T-cell (primary cell): ENCODE measurements around the gene DLX4. TPM values are rescaled to one million over a fixed set of nuclear protein-coding genes. Genes with fewer than 3 reads are reported as not detected.

Experiments
- ATAC-seq, 4 experiments: fragments of 200-7000 bp in 3 of 4; fragments of 150-1000 bp in 1 of 4; cut with Tn5 transposase; replicated peaks in 1 of 4; 1 replicate in 3 of 4; 2 replicates in 1 of 4; pipeline ENCODE4 v1.10.0; 2021; ENCODE audit warnings: moderate library complexity in 3 of 4, mild to moderate bottlenecking in 2 of 4, moderate number of reproducible peaks in 1 of 4
- CTCF ChIA-PET, 2 donors: fragments of 300-600 bp; sonication (Branson Sonifier 250); formaldehyde crosslinking; loops; one replicate each; lab custom pipeline; 2022; ENCODE audit warnings: antibody characterized with exemption in 2 of 2; lab: Charles Lee
- POLR2A ChIA-PET, 2 donors: fragments of 300-600 bp; sonication (Branson Sonifier 250); formaldehyde crosslinking; loops; one replicate each; lab custom pipeline; 2022; ENCODE audit warnings: antibody characterized with exemption in 2 of 2; lab: Charles Lee
- DNase-seq, 35 experiments: peaks; one replicate each; pipeline versions ENCODE4 v3.0.0 to v3.0.0-alpha.2; 2013 to 2023
- H3K27ac ChIP-seq: one replicate; pipeline ENCODE4 v1.5.1; 2013; ENCODE audit warnings: low read length
- H3K27me3 ChIP-seq, 2 experiments: replicated peaks in 1 of 2; 1 replicate in 1 of 2; 2 replicates in 1 of 2; pipeline versions ENCODE4 v1.6.1 to v1.7.0; 2013; ENCODE audit warnings: low read length in 1 of 2, mixed read lengths in 1 of 2; ENCODE audit not compliant: control insufficient read depth in 2 of 2, insufficient read depth in 2 of 2; ENCODE audit errors: extremely low read depth in 1 of 2
- H3K36me3 ChIP-seq, 2 donors: 1 replicate in 1 of 2; 2 replicates in 1 of 2; pipeline versions ENCODE4 v1.6.1 to v1.7.0; 2013; ENCODE audit warnings: low read length in 1 of 2; ENCODE audit not compliant: control insufficient read depth in 2 of 2, insufficient read depth in 1 of 2; ENCODE audit errors: extremely low read depth in 1 of 2
- H3K4me1 ChIP-seq, 2 experiments: 1 replicate in 1 of 2; 2 replicates in 1 of 2; pipeline versions ENCODE4 v1.6.1 to v1.7.0; 2013; ENCODE audit warnings: low read length in 2 of 2, mixed read lengths in 1 of 2; ENCODE audit not compliant: insufficient read depth in 2 of 2, control insufficient read depth in 1 of 2; ENCODE audit errors: extremely low read depth in 1 of 2
- H3K4me3 ChIP-seq, 2 donors: 1 replicate in 1 of 2; 2 replicates in 1 of 2; pipeline versions ENCODE4 v1.5.1 to v1.7.0; 2013; ENCODE audit warnings: mild to moderate bottlenecking in 2 of 2, low read length in 1 of 2, moderate library complexity in 1 of 2; ENCODE audit not compliant: control insufficient read depth in 1 of 2; ENCODE audit errors: extremely low read depth in 1 of 2
- H3K9me3 ChIP-seq: 2 replicates; pipeline ENCODE4 v1.7.0; 2013
- H3K27ac Mint-ChIP-seq, 2 donors: one replicate each; pipeline ENCODE4 v1.8.0; 2020 to 2021; ENCODE audit warnings: mild to moderate bottlenecking in 2 of 2, mixed read lengths in 2 of 2
- H3K27me3 Mint-ChIP-seq, 2 donors: one replicate each; pipeline ENCODE4 v1.8.0; 2021 to 2022; ENCODE audit warnings: mixed read lengths in 2 of 2
- H3K36me3 Mint-ChIP-seq: one replicate; pipeline ENCODE4 v1.8.0; 2021; ENCODE audit warnings: mixed read lengths
- H3K4me1 Mint-ChIP-seq, 3 donors: one replicate each; pipeline ENCODE4 v1.8.0; 2020 to 2022; ENCODE audit warnings: mixed read lengths in 3 of 3, mild to moderate bottlenecking in 1 of 3
- H3K4me3 Mint-ChIP-seq, 3 donors: one replicate each; pipeline ENCODE4 v1.8.0; 2020 to 2022; ENCODE audit warnings: mild to moderate bottlenecking in 3 of 3, mixed read lengths in 3 of 3, moderate library complexity in 3 of 3
- H3K9me3 Mint-ChIP-seq, 3 donors: one replicate each; pipeline ENCODE4 v1.8.0; 2020 to 2022; ENCODE audit warnings: mixed read lengths in 3 of 3
- WGBS: methylation state at CpG from one replicate; pipeline ENCODE4 v1.1.5; 2013; ENCODE audit warnings: missing lambda C conversion rate; ENCODE audit not compliant: insufficient coverage; 5-methylcytosine and 5-hydroxymethylcytosine counted together
- total RNA-seq, 35 experiments: library from RNA in 6 of 35; stranded (reverse) in 6 of 35; fragments of 120-200 nt in 1 of 35; gene quantifications; one replicate each; pipeline versions ENCODE4 v1.2.1 to v1.2.4 and lab custom pipeline; 2013 to 2026

The DLX4 gene
- total RNA-seq, 5 donors from 2014 or later (not counting 1 experiment from before 2014, with no cell fraction given), result 0.30 to 1.2 (median 0.79) TPM

GRCh38 chr17:49952912-49953497 is 16.0 kb upstream of the DLX4 start:
- Histone ChIP-seq H3K9me3 (no peaks in the 10 kb centered on the region), H3K36me3 (no peaks in the 10 kb centered on the region), H3K4me1 (no peaks in the 10 kb centered on the region), H3K4me3 (no peak overlapping the region), H3K27me3 (peaks cover 6 to 69% of the 10 kb centered on the region in 2 experiments), H3K27ac (no peak overlapping the region)
- Mint-ChIP-seq H3K36me3 (no peaks in the 10 kb centered on the region), H3K4me3 (no peak overlapping the region), H3K27me3 (peaks cover 48 to 63% of the 10 kb centered on the region in 2 donors), H3K4me1 (no peaks in the 10 kb centered on the region), H3K9me3 (no peaks in the 10 kb centered on the region), H3K27ac (no peak overlapping the region)
- WGBS, result 67% methylated on average over 4 of the region's 8 CpGs
- DNase-seq (no peak), ATAC-seq (no peak)
- POLR2A ChIA-PET, result no interaction called here
- CTCF ChIA-PET, result interaction anchor here (1.0 to 3.1 kb wide), 7 partner anchors 15 to 77 kb away, joined by 3 to 33 read pairs (median 7); partner anchors contain the start of gene DLX3 (in 1 of the 2)

DNA sequence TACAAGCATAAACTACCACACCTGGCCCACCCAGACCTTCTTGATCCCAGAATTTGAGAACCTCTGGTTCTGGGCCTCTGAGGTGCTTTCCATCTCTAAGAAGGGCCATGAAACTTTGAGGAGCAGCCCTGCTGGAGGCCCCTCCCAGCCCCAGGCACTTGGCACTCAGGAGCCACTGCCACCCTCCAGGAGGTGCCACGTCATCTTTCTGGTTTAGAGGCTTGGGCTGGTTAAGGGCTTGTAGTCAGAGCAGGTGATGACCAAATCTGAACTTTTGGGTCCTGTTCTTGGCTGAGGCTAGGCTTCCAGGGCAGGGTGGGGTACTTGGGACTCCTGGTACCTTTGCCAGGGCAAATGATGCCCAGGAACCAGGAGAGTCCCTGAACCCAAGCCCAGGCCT is 13.8 kb upstream of the DLX4 start:
- no peaks in the 10 kb centered on the region for H3K9me3 Mint-ChIP-seq
- ATAC-seq, result no peak

GRCh38 chr17:49956780-49957179 is 12.2 kb upstream of the DLX4 start:
- Histone ChIP-seq H3K27me3 (peaks cover 3 to 61% of the 10 kb centered on the region in 2 experiments), H3K27ac (no peak overlapping the region), H3K9me3 (no peaks in the 10 kb centered on the region), H3K36me3 (no peaks in the 10 kb centered on the region), H3K4me1 (no peaks in the 10 kb centered on the region), H3K4me3 (no peak overlapping the region)
- no peaks in the 10 kb centered on the region for H3K36me3 Mint-ChIP-seq
- H3K27ac Mint-ChIP-seq, result no peak overlapping the region
- ATAC-seq, result no peak
- POLR2A ChIA-PET, result no interaction called here
- no peak overlapping the region for H3K4me3 Mint-ChIP-seq
- CTCF ChIA-PET, result interaction anchor here (0.6 to 1.0 kb wide), 4 partner anchors 19 to 377 kb away, joined by 3 to 4 read pairs (median 3); no protein-coding TSS in a partner anchor
- no peak for DNase-seq
- WGBS, result 64% methylated on average over 4 of the region's 4 CpGs
- no peaks in the 10 kb centered on the region for H3K4me1 Mint-ChIP-seq
- H3K9me3 Mint-ChIP-seq, result no peaks in the 10 kb centered on the region
- peaks cover 45 to 47% of the 10 kb centered on the region in 2 donors for H3K27me3 Mint-ChIP-seq

More for the DNA sequence above, 13.8 kb upstream of the DLX4 start:
- Histone ChIP-seq H3K4me1 (no peaks in the 10 kb centered on the region), H3K27me3 (peaks cover 6 to 64% of the 10 kb centered on the region in 2 experiments), H3K4me3 (no peak overlapping the region), H3K36me3 (no peaks in the 10 kb centered on the region), H3K9me3 (no peaks in the 10 kb centered on the region), H3K27ac (no peak overlapping the region)
- Mint-ChIP-seq H3K36me3 (no peaks in the 10 kb centered on the region), H3K4me3 (no peak overlapping the region), H3K27me3 (peaks cover 39 to 54% of the 10 kb centered on the region in 2 donors), H3K27ac (no peak overlapping the region), H3K4me1 (no peaks in the 10 kb centered on the region)
- no CpG with 5 or more reads among the region's 1 CpG for WGBS
- CTCF ChIA-PET, result no interaction called here
- DNase-seq, result no peak
- POLR2A ChIA-PET, result interaction anchor here in 1 of 2 donors (0.7 kb wide), 1 partner anchor 1140 kb away, joined by 3 read pairs; no protein-coding TSS in a partner anchor

DNA sequence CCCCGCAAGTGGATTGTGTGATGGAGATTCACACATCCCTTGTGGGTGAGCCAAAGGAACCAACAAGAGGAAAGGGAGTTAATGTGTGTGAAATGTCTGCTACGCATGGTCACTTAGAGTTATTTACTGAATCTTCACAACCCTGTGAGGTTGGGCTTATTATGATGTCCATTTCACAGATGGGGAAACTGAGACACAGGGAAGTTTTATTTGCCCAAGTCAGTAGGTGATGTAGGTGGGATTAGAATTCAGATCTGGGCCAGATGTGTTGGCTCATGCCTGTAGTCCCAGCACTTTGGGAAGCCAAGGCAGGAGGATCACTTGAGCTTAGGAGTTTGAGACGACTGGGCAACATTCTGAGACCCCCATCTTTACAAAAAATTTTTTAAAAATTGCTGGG is 11.6 kb upstream of the DLX4 start:
- Mint-ChIP-seq H3K4me3 (no peak overlapping the region), H3K36me3 (no peaks in the 10 kb centered on the region), H3K9me3 (no peaks in the 10 kb centered on the region), H3K27ac (no peak overlapping the region), H3K27me3 (peaks cover 44 to 46% of the 10 kb centered on the region in 2 donors), H3K4me1 (peaks cover 0 to 1% (median 0%) of the 10 kb centered on the region in 3 donors)
- Histone ChIP-seq H3K4me3 (no peak overlapping the region), H3K27ac (no peak overlapping the region), H3K27me3 (peaks cover 5 to 60% of the 10 kb centered on the region in 2 experiments), H3K4me1 (no peaks in the 10 kb centered on the region), H3K36me3 (no peaks in the 10 kb centered on the region), H3K9me3 (no peaks in the 10 kb centered on the region)
- WGBS, result no CpG with 5 or more reads among the region's 3 CpGs
- CTCF ChIA-PET, result interaction anchor here (0.5 to 0.6 kb wide), 2 partner anchors 91 to 123 kb away, joined by 3 read pairs; no protein-coding TSS in a partner anchor
- DNase-seq, result no peak
- POLR2A ChIA-PET, result no interaction called here
- no peak for ATAC-seq

GRCh38 chr17:49958723-49959122 is 10.3 kb upstream of the DLX4 start:
- H3K27me3 ChIP-seq, result peaks cover 10 to 61% of the 10 kb centered on the region in 2 experiments
- no peak overlapping the region for H3K4me3 Mint-ChIP-seq
- WGBS, result 100% methylated on average over 1 of the region's 4 CpGs

GRCh38 chr17:49959183-49959935 is 9.6 kb upstream of the DLX4 start:
- H3K9me3 Mint-ChIP-seq, result no peaks in the 10 kb centered on the region
- peaks cover 43 to 48% of the 10 kb centered on the region in 2 donors for H3K27me3 Mint-ChIP-seq
- no peak for DNase-seq
- no peak for ATAC-seq
- H3K27ac Mint-ChIP-seq, result no peak overlapping the region
- H3K36me3 Mint-ChIP-seq, result no peaks in the 10 kb centered on the region
- H3K4me3 ChIP-seq, result no peak overlapping the region
- H3K36me3 ChIP-seq, result no peaks in the 10 kb centered on the region
- ChIA-PET POLR2A (no interaction called here), CTCF (no interaction called here)
- H3K9me3 ChIP-seq, result no peaks in the 10 kb centered on the region
- 70% methylated on average over 2 of the region's 8 CpGs for WGBS
- H3K27me3 ChIP-seq, result peaks cover 13 to 64% of the 10 kb centered on the region in 2 experiments
- no peak overlapping the region for H3K27ac ChIP-seq
- peaks cover 2 to 13% of the 10 kb centered on the region in 2 experiments for H3K4me1 ChIP-seq
- H3K4me3 Mint-ChIP-seq, result no peak overlapping the region
- H3K4me1 Mint-ChIP-seq, result peaks cover 11 to 13% (median 13%) of the 10 kb centered on the region in 3 donors

More at GRCh38 chr17:49958723-49959122, 10.3 kb upstream of the DLX4 start:
- ATAC-seq, result no peak
- DNase-seq, result no peak
- H3K4me3 ChIP-seq, result no peak overlapping the region
- Mint-ChIP-seq H3K27me3 (peaks cover 41 to 47% of the 10 kb centered on the region in 2 donors), H3K36me3 (no peaks in the 10 kb centered on the region), H3K4me1 (peaks cover 5 to 8% (median 7%) of the 10 kb centered on the region in 3 donors), H3K27ac (no peak overlapping the region), H3K9me3 (no peaks in the 10 kb centered on the region)
- no peaks in the 10 kb centered on the region for H3K9me3 ChIP-seq
- H3K4me1 ChIP-seq, result peaks cover 0 to 6% of the 10 kb centered on the region in 2 experiments
- H3K36me3 ChIP-seq, result no peaks in the 10 kb centered on the region
- ChIA-PET CTCF (no interaction called here), POLR2A (no interaction called here)
- H3K27ac ChIP-seq, result no peak overlapping the region
